Mucosa of rectum (tissue), 2 donors: Measurements from ENCODE around the gene CNP.

Source experiments
- H3K27ac ChIP-seq, 2 donors: one replicate each; pipeline ENCODE4 v1.7.0; 2013; ENCODE audit warnings: inconsistent platforms in 2 of 2, low read depth in 2 of 2, low read length in 2 of 2
- H3K27me3 ChIP-seq, 2 donors: one replicate each; pipeline ENCODE4 v1.7.0; 2013; ENCODE audit warnings: low read length in 2 of 2; ENCODE audit not compliant: control insufficient read depth in 2 of 2, insufficient read depth in 2 of 2
- H3K36me3 ChIP-seq, 2 donors: one replicate each; pipeline ENCODE4 v1.7.0; 2013; ENCODE audit warnings: low read length in 2 of 2; ENCODE audit not compliant: control insufficient read depth in 2 of 2, insufficient read depth in 2 of 2
- H3K4me1 ChIP-seq, 2 donors: one replicate each; pipeline ENCODE4 v1.7.0; 2013; ENCODE audit warnings: low read length in 2 of 2, mild to moderate bottlenecking in 1 of 2; ENCODE audit not compliant: control insufficient read depth in 2 of 2, insufficient read depth in 2 of 2
- H3K4me3 ChIP-seq, 2 donors: one replicate each; pipeline ENCODE4 v1.7.0; 2013; ENCODE audit warnings: low read length in 2 of 2
- H3K9ac ChIP-seq, 2 donors: one replicate each; pipeline ENCODE4 v1.7.0; 2013; ENCODE audit warnings: low read length in 2 of 2, low read depth in 1 of 2, mild to moderate bottlenecking in 1 of 2
- H3K9me3 ChIP-seq, 2 donors: one replicate each; pipeline ENCODE4 v1.7.0; 2013; ENCODE audit warnings: low read length in 2 of 2; ENCODE audit not compliant: control insufficient read depth in 2 of 2
- donor health status: healthy.
- donor health status: Normal muscosa, but diverticular disease.

Gene CNP

DNA sequence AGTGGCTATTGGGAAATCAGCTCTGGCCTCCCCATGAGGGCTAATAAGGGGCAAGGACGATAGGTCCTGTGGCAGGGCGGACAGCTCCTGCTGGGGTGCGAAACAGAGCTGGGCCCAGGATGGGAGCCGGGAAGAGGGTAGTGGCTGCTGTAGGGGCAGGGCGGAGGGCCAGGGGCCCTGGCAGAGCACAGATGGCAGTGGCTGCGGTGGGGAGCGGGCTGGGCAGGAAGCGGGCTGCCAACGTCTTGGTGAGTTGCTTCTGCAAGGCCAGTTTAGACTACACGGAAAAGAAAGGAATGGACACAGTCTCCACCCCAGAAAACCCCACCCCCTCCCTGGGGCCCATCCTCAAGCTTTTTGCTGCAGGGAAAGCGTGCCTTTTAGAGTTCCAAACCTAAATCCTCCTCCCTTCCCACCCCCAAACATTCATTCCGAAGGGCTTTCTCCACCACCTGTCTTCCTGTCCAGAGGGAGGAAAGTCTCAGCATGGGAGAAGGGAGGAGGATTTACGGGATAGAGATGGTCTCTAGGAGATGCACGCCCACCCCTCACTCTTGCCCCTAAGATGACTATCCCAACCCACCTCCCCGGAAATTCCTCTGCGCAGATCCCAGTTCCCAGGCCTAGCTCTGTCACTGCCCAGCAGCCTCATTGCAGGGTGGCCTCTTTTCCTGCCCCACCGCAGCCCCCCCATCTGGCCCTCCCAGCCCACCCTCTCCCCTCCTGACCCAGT, 60.4 kb downstream of the CNP start:
- H3K9ac ChIP-seq: no peak overlapping the region

More for the DNA sequence above, 60.4 kb downstream of the CNP start:
- Histone ChIP-seq H3K4me3 (no peak overlapping the region), H3K9me3 (no peaks in the 10 kb centered on the region), H3K36me3 (peaks cover 19 to 23% of the 10 kb centered on the region in 2 donors), H3K27ac (no peak overlapping the region), H3K27me3 (no peaks in the 10 kb centered on the region), H3K4me1 (peaks cover 15 to 16% of the 10 kb centered on the region in 2 donors)
